Mesenteric fat pad (tissue), 1 donor: ENCODE results near the gene DEFB132. TPM values are rescaled to one million over a fixed set of nuclear protein-coding genes. Genes with fewer than 3 reads are reported as not detected.

Experiments used
- DNase-seq: peaks from one replicate; pipeline ENCODE4 v3.0.0-alpha.2; 2020; ENCODE audit warnings: low spot score
- total RNA-seq: library from RNA; stranded (reverse); fragmentation: NEBNext Ultra II Directional; extraction: Animal tissue kit (Norgen Biotek cat#: 25700); gene quantifications from one replicate; pipeline ENCODE4 v1.2.1, GENCODE V29; 2021
- donor health status: DM: yes; HTN: yes; CAD: no.

DEFB132 gene
- total RNA-seq, 1 donor from 2014 or later = 1.5 TPM

DNA sequence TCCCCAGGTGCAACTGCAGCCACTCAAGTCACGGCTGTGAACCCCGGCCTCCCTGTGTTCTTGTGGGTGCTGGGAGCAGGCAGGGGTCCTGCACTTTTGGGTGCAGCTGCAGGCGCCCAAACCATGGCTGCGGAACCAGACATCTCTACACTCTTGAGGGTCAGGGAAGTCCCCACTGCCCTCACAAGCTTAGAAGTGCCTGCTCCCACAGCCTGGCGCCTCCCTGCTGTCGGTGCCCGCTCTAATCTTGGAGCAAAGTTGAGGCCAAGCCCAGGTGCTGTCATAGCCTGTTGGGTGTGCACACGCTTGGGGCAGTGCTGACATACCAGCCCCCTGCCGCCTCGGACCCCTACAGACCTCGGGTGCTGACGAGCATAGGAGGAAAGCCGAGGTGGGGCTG lies 6.2 kb downstream of the DEFB132 start:
- no peak for DNase-seq

DNA sequence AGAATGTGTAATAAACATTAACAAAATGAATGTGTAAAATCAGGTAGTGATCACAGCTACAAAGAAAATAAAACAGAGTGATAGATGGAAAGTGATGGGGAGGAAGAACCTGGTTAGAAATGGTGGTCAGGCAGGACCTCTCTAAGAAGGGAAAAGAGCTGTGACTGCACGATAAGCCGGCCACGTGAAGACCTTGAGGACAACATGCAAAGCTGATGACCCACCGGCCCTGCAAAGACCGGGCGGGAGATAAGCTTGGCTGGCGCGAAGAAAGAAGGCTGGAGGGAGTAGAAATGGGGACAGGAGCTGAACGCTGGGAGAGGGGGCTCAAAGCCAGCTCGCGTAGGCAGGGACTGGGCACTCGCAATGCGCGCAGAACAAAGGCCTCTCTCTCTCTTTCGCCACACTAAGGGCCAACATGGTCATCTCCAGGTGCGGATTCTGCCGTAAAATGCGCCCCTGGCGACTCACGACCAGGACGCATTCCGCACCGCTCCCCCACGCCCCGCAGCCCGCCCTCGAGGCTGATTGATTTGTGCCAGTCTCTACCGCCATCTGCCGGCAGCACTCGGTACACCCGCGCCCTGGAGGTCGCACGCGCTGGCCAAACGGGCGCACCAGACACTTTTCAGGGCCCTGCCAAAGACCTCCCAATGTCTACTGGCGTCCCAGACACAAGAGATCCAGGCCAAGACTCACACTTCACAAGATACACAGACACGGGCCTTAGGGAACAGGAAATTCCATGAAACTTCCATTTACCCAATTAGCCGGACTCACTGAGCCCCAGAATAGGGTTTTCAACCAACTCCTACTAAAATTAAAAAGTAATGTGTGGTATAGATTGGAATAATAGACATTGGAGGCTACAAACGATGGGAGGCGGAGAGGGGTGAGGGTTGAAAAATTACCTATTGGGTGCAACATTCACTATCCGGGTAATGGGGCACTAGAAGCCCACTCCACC lies 9.4 kb downstream of the DEFB132 start:
- DNase-seq = peak; percentile 96

DNA sequence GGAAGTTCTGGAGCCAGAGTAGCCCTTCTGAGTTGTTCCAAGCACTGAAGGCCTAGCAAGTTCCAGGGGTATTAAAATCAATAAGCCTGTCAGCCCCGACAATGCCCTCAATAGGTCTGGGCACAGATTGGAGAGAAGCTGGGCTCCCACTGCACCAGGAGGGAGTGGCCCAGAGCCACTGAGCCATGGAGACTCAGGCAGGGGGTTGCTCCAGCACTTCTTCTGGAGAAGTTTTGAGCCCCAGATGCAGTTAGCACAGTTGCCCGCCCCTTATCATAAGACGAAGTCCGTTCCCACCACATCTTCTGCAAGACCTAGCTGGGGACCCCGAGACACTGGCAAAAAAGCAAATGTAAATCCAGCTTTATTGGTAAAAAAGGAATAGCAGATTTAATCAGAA lies 13.0 kb downstream of the DEFB132 start:
- no peak for DNase-seq

DNA sequence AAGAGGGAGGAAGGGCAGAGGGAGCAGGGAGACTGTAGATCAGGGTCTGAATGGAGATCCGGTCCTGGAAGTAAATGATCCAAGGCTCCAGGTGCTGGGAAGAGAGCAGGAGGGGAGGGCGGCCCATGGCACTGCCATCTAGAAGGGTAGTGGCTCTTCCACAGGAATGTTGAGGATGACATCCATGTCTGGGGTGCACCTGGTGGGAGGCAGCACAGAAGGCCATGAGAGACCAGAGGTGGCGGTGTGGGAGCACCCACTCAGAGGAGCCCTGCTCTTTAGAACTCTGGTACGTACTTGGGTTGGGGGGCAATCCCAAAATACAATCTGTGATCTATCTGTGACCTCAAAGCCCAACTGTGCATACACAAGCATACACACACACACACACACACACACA lies 13.5 kb downstream of the DEFB132 start:
- DNase-seq = no peak

DNA sequence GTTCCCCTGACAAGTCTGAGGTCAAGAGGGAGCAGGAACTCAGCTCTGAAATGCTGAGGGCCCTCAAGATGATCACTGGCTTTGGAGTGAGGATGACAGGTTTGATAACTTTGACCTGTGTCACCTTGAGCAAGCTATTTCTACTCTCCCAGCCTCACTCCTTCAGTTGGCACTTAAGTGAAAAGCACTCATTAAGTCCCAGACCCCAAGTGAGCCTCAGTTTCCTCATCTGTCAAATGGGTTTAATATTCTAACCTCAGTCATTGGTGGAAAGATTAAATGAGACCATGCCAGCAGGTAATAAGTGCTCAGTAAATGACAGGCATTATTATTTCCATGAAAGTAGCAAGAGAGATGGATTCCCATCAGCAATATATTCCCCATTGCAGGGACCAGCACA lies 14.0 kb downstream of the DEFB132 start:
- DNase-seq = peak; percentile 6

DNA sequence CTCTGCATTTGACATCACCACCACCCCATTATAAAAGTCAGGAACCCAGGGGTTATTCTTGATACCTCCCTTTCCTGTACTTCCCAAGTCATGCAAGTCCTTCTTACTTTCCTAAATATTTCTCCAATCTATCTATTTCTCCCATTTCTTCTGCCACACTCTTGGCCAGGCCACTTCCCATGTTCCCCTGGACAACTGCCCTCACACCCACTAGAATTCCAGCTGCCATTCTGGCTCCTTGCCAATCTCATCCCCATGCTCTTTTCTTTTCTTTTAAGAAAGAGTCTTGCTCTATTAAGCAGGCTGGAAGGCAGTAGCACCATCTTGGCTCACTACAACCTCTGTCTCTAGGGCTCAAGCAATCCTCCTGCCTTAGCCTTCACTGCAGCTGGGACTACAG lies 15.2 kb downstream of the DEFB132 start:
- DNase-seq = peak; percentile 24

DNA sequence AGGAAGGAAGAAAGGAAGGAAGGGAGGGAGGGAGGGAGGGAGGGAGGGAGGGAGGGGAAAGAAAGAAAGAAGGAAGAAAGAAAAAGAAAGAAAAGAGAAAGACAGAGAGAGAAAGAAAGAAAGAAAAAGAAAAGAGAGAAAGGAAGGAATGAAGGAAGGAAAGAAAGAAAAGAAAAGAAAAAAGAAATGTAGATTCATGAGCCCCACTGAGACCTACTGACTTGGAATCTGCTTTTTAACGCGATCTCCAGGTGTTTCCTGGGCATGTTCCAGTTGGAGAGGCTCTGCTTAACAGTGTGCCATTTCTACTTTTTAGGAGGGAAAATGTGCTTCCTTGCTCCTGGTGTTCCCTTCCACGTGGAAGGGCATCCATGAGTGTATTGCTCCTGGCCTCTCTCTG lies 16.4 kb downstream of the DEFB132 start:
- DNase-seq = no peak

DNA sequence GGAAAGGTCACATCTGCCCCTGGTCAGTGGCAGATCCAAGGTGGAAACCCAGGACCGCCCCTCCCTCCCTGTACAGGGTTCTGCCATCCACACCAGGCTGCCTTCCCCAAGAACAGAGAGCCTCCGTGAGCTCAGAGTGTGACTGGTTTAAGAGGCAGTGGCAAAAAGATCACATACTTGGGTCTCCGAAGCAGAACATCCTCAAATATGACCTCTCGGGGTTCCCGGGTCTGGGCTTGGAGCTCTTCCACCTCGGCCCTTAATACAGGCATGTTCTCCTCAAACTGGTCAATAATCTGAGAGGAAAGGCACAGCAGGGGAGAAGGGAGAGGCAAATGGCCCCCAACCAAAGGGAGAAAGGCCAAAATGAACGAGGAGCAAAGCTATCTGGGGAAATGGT lies 18.3 kb downstream of the DEFB132 start:
- DNase-seq = peak; percentile 59

DNA sequence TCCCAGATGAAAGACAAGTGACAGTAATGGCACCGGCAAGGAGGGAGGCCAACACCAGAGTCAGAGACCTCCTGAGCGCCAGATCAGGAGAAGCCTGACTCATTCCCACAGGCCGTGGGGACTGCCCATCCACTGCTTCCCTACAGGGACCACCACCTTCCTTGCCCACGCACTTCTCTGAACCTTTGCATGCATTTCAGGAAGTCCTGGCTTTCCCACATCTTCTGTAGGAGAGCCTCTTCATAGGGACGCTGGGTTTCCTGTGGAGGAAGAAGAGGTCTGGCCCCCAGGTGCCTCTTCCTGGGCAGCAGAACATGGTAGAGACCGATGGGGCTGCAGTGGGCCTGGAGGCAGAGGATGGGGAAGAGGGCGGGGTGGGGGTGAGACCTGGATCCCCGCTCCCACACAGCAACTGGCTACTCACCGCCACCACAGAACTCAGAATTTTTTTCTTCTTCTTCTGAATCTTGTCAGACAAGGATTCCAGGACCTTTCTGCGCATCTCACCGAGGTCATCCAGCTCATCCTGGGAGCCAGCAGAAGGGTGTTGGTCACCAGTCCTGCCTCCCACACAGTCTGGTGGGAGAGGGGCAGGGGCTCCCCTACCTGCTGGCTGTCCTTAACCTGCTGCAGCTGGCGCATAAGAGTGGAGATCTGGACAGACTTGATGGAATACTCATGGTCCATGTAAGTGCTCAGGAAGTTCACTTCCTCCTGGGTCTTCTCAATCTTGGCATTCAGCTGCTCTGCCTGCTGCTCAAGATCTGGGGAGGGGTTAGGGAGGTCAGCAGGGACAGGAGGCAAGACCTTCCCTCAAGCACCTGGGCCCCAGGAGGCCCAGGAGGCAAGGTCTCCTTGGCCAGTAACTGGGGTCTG lies 19.3 kb downstream of the DEFB132 start:
- peak; percentile 78 for DNase-seq

DNA sequence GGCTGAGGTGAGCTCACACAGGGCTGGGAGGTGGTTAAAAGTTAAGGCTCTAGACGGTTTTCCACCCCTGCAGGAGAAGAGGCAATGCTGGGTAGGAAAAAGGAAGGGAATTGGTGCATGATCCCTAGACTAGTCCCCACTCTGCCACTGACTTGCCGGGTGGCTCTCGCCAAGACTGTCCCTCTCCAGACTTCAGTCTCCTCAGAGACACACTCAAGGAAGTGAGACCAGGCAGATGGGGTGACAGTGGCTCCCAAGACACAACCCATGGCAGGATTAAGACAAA lies 19.9 kb downstream of the DEFB132 start:
- no peak for DNase-seq

DNA sequence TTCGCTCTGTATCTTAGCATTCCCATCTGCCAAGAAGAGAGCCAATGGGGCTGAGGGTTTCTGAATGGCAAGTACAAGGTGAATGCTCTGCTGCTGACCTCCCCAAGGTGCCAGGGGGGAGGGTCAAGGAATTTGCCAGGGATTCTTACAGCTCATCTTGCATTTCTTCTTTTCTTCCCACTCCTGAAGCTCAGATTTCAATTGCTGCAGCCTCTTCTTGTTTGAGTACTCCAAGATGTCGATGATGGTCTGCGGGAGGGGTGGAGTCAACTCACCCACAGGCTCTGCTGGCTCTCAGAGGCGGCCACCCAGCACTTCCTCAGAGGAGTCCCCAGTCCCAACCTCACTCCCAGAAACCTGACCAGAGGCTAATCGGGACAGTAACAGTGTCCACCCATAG lies 20.7 kb downstream of the DEFB132 start:
- peak; percentile 59 for DNase-seq

DNA sequence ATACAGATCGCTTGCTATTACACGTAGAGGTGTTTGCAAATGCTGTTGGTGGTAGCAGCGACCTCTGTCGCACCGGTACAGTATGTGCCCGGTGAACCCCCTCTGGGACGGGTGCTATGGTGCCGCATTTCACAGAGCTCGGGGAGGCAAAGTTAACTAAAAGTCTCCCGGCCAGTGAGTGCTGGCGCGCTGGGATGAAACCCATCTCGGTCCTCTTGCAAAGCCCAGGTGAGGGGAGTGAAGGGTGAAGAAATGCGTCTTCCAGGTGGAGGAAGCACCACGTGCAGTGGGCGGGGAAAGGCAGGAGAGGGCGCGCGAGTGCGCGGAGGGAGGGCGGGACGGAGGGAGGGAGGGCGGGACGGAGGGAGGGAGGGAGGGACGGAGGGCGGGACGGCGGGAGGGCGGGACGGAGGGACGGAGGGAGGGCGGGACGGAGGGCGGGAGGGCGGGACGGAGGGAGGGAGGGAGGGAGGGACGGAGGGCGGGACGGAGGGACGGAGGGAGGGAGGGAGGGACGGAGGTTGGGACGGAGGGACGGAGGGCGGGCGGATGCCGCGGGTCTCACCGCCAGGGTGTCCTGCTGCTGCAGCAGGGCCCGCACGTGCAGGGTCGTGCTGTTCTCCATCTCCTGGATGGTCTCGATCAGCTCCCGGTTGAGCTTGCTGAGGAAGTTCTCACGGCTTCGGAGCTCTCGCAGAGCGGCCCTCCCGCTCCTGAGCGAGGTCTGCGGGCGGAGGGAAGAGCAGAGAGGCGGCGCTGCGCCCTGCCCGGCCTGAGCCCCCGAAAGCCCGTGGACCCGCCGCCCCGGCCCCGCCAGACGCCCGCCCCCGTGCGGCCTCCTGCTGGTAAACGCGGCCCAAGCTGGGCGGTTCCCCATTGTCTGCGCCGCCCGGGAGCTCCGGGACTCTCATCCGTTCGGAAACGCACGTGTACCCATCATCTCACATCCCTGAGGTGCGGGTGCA lies 21.4 kb downstream of the DEFB132 start:
- DNase-seq = peak; percentile 88

DNA sequence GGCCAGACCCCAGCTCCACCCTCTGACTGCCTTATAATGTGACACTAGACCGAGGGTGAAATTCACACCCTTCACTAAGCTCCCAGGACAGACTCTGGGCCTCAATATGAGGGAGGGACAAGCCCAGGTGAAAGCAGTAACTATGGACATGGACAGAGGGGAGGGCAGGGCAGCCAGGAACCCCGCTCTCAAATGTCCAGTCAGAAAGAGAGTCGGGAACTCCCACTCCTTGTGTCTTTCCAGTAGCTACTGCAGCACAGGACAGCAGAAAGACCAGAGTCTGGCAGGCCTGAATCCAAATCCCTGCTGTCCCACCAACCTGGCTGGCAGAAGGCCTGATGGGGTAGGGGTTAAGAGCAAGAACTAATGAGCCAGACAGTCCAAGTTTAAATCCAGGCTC lies 26.6 kb downstream of the DEFB132 start:
- DNase-seq = peak; percentile 69

DNA sequence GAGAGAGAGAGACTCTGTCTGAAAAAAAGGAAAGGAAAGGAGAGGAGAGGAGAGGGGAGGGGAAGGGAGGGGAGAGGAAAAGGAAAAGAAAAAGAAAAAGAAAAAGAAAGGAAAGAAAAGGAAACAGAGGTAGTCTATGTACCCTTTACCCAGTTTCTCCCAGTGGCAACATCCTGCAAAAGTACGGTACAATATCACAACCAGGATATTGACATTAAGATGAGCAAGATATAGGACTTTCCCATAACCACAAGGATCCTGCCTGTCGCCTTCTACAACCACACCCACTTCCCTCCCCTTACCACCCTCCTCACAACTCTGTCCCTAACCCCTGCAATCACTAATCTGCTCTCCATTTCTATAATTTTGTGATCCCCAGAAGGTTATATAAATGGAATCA lies 29.0 kb downstream of the DEFB132 start:
- DNase-seq = no peak

DNA sequence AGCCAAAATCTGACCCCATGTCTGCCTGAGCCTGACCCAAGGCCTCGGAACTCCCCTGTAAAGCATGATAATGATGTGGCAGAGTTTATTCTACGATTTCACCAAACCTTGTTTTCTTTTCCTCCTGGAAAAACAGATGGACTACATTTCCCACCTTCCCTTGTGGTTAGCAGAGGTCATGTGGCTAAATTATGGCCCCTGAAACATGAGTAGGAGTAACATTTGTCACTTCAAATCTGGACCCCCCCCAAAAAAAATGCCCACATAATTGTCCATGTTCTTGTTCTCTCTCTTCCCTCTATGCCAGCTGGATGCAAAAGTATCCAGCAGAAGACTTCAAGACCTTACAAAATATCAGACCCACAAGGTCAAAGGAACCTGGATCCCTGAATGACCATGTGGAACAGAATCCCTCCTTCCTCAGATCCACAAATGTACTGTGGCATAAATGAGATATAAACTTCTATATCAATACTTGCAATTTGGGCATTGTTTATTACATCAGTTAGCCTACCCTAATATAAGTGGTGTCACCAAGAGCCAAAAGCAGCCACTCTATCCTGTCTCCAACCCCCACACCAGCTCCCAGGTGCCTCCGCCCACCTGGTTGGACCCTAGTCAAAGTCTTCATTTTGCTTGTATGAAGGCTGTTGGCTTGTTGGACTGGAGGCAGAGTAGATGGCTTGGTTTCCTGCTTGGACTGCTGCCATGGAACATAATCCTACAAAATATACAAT lies 31.6 kb downstream of the DEFB132 start:
- DNase-seq = no peak

DNA sequence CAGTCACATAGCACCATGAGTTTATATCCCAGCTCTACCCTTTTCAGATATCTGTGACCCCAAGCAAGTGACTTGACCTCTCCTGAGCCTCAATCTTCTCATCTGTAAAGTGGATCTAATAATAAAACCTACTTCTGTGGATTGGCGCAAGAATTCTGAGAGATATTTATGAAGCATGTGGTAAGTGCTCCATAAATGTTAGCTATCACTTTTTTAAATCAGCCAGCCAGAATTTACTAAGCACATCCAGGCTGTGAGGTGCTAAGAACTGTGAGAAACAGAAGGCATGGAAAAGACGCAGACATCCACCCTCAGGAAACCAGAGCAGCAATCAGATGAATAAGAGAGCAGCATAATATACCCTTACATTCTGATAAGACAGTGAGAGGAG lies 32.2 kb downstream of the DEFB132 start:
- DNase-seq = no peak

DNA sequence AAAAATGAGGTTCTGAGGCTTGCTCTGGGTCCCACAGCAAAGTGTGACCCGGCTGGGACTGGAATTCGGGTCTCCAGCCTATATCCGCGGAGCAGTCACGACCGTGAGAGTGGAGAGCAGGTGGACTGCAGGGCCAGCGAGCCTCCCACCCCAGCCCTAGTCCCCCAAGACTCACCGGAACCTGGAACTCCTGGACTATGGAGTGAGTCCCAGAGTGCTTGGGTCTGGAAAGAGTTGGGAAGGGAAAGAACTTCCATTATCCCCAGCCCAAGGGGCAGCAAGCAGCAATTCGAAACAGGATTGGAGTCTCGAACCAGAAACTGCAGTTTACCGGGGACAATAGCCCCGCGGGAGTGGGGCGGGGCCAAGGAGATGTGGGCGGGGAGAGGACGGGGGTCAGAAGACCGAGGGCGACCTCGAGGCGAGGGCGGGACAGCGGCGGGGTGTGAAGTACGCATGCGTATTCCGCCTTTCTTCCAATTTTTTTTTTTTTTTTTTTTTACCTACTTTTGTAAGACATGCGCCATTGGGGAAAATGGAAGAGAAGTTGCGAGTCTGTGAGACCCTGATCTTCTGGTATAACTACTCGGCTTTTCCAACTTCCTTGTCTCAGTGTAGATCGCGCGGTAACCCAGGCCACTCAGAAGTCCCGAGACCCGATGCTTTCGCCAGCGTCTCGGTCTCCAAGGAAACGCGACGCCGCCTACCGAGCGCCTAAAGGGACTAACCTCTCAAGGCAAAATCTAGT lies 32.7 kb downstream of the DEFB132 start, which contains the start of gene C20orf96:
TSS of gene C20orf96 (minus strand) at position 667 of the 748 bp plus-strand sequence. CDS start at position 527, 140 bp downstream.
- peak; percentile 97 for DNase-seq

DNA sequence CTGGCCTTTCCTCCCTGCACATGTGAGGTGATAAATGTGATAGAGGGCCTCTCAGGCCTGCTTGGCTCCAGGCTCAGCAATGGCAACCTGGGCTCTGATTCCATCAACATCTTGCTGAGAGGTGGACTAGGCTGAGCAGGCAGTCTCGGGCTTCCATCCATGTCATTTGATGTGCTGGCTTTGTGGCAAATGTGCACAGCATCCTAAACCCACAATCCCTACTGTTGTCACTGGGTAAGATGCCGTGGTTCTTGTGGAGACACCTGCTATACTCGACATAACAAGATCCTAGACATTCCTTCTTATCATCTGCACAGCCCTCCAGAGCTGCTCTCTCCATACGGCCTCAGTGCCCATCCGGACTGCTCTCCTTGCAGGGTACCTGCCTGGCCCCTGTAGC lies 37.1 kb downstream of the DEFB132 start:
- no peak for DNase-seq

DNA sequence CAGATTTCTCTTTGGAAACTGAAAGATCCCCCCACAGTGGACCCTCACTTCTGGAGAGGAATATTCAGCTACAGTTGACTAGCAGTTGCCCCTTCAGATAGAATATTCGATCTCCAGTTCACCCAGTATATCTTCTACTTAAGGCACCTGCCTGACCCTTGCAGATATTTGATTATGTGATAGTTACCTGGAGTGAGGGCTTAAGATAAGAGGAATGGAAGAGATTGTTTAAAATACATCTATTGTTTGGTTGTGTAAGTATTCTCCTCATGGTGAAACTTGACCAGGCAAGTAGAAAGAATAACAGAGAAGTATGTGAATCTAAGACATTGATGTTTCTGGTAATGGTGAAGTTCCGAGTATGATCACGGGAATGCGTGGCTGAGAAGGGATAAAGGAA lies 38.3 kb downstream of the DEFB132 start:
- no peak for DNase-seq
